Osteocyte (in vitro differentiated cells): ENCODE measurements around the gene MBP. TPM values are rescaled to one million over a fixed set of nuclear protein-coding genes. Genes with fewer than 3 reads are reported as not detected.

Source experiments
- DNase-seq: peaks from one replicate; pipeline ENCODE4 v3.0.0; 2021; ENCODE audit warnings: mixed read lengths; ENCODE audit not compliant: unreplicated experiment; ENCODE audit errors: extremely low spot score
- H3K27ac Mint-ChIP-seq: one replicate; pipeline ENCODE4 v1.8.0; 2021; ENCODE audit warnings: mild to moderate bottlenecking, mixed read lengths; ENCODE audit not compliant: unreplicated experiment
- H3K27me3 Mint-ChIP-seq: one replicate; pipeline ENCODE4 v1.8.0; 2021; ENCODE audit warnings: mixed read lengths; ENCODE audit not compliant: unreplicated experiment
- H3K36me3 Mint-ChIP-seq: one replicate; pipeline ENCODE4 v1.8.0; 2021; ENCODE audit warnings: mixed read lengths; ENCODE audit not compliant: unreplicated experiment
- H3K4me1 Mint-ChIP-seq: one replicate; pipeline ENCODE4 v1.8.0; 2021; ENCODE audit warnings: mixed read lengths; ENCODE audit not compliant: unreplicated experiment
- H3K4me3 Mint-ChIP-seq: one replicate; pipeline ENCODE4 v1.8.0; 2021; ENCODE audit warnings: mild to moderate bottlenecking, moderate library complexity, mixed read lengths; ENCODE audit not compliant: unreplicated experiment
- H3K9me3 Mint-ChIP-seq: one replicate; pipeline ENCODE4 v1.8.0; 2021; ENCODE audit warnings: mixed read lengths; ENCODE audit not compliant: unreplicated experiment
- CTCF ChIP-seq: fragments of 200-600 bp; sonication (generic); IDR thresholded peaks from 2 replicates; pipeline ENCODE4 v1.5.0; 2021; ENCODE audit warnings: antibody characterized with exemption, mild to moderate bottlenecking, moderate library complexity
- total RNA-seq: library from RNA; stranded (reverse); gene quantifications from 2 replicates; pipeline ENCODE4 v1.2.1, GENCODE V29; 2021

Gene MBP
- total RNA-seq, 1 donor from 2014 or later, result 18.6 TPM

GRCh38 chr18:76973520-76974266 lies 158.9 kb downstream of the MBP start:
- Mint-ChIP-seq H3K9me3 (no peaks in the 10 kb centered on the region), H3K36me3 (peaks cover 11% of the 10 kb centered on the region), H3K4me1 (no peaks in the 10 kb centered on the region), H3K27me3 (no peaks in the 10 kb centered on the region), H3K4me3 (no peak overlapping the region), H3K27ac (no peak overlapping the region)
- no peak for DNase-seq
- TF ChIP-seq CTCF, result no peak

- H3K27me3 Mint-ChIP-seq, result no peaks in the 10 kb centered on the region
- no peaks in the 10 kb centered on the region for H3K9me3 Mint-ChIP-seq
- no peak for DNase-seq
- H3K36me3 Mint-ChIP-seq, result peaks cover 8% of the 10 kb centered on the region
- H3K27ac Mint-ChIP-seq, result no peak overlapping the region
- TF ChIP-seq CTCF, result no peak
- H3K4me1 Mint-ChIP-seq, result no peaks in the 10 kb centered on the region
- no peak overlapping the region for H3K4me3 Mint-ChIP-seq
Observed at GRCh38 chr18:76972846-76973519, 159.6 kb downstream of the MBP start.

- TF ChIP-seq CTCF, result no peak
- Mint-ChIP-seq H3K36me3 (peaks cover 8% of the 10 kb centered on the region), H3K9me3 (no peaks in the 10 kb centered on the region), H3K4me3 (no peak overlapping the region), H3K4me1 (no peaks in the 10 kb centered on the region), H3K27ac (no peak overlapping the region), H3K27me3 (no peaks in the 10 kb centered on the region)
- no peak for DNase-seq
Observed at GRCh38 chr18:76972241-76972640, 160.3 kb downstream of the MBP start.

- DNase-seq, result no peak
- H3K4me3 Mint-ChIP-seq, result no peak overlapping the region
- H3K27ac Mint-ChIP-seq, result no peak overlapping the region
- TF ChIP-seq CTCF, result no peak
- no peaks in the 10 kb centered on the region for H3K27me3 Mint-ChIP-seq
- no peaks in the 10 kb centered on the region for H3K9me3 Mint-ChIP-seq
- H3K4me1 Mint-ChIP-seq, result no peaks in the 10 kb centered on the region
- H3K36me3 Mint-ChIP-seq, result peaks cover 8% of the 10 kb centered on the region
Observed at GRCh38 chr18:76970770-76971559, 161.6 kb downstream of the MBP start.
